ENCODE measurements around the gene CAMTA2.
"Not testable (repeated sequence)": the region's sequence is repeated elsewhere in the genome, so short reads cannot be mapped to it uniquely, and the experiment has no call there.

Gene CAMTA2

GRCh38 chr17:5033352-5034015 is 46.0 kb upstream of the CAMTA2 start:
- peaks cover 41% of the 10 kb centered on the region for H3K27me3 ChIP-seq
- no peaks in the 10 kb centered on the region for H3K36me3 ChIP-seq
- H3K9me3 ChIP-seq, result no peaks in the 10 kb centered on the region
- H3K4me3 ChIP-seq (ENCODE audit: low read depth in 1 of 2, low read length in 1 of 2), result no peak overlapping the region
- no peak overlapping the region for H3K27ac ChIP-seq
- TF ChIP-seq CTCF (IDR thresholded peaks at IDR 0.05), result no peak
- H3K4me1 ChIP-seq (ENCODE audit: control insufficient read depth in 1 of 2, insufficient read depth in 1 of 2, low read depth in 1 of 2, low read length in 1 of 2), result peaks cover 27 to 31% of the 10 kb centered on the region in 2 experiments

GRCh38 chr17:5032865-5033264 is 45.4 kb upstream of the CAMTA2 start:
- no peak for TF ChIP-seq CTCF (IDR thresholded peaks at IDR 0.05)
- Histone ChIP-seq H3K27me3 (peaks cover 41% of the 10 kb centered on the region), H3K27ac (no peak overlapping the region), H3K9me3 (no peaks in the 10 kb centered on the region), H3K4me1 (ENCODE audit: control insufficient read depth in 1 of 2, insufficient read depth in 1 of 2, low read depth in 1 of 2, low read length in 1 of 2) (peaks cover 27 to 31% of the 10 kb centered on the region in 2 experiments), H3K36me3 (no peaks in the 10 kb centered on the region), H3K4me3 (ENCODE audit: low read depth in 1 of 2, low read length in 1 of 2) (no peak overlapping the region)

- H3K27me3 ChIP-seq, result peaks cover 29% of the 10 kb centered on the region
- no peaks in the 10 kb centered on the region for H3K36me3 ChIP-seq
- peak overlapping the region; percentile 58 to 64 for H3K4me3 ChIP-seq (ENCODE audit: low read depth in 1 of 2, low read length in 1 of 2)
- H3K4me1 ChIP-seq (ENCODE audit: control insufficient read depth in 1 of 2, insufficient read depth in 1 of 2, low read depth in 1 of 2, low read length in 1 of 2), result peaks cover 27 to 31% of the 10 kb centered on the region in 2 experiments
- H3K27ac ChIP-seq, result peak overlapping the region; percentile 91
- peak; percentile 91 for TF ChIP-seq CTCF (IDR thresholded peaks at IDR 0.05)
- H3K9me3 ChIP-seq, result no peaks in the 10 kb centered on the region
Measured at GRCh38 chr17:5031365-5032082, 44.0 kb upstream of the CAMTA2 start.

- H3K36me3 ChIP-seq, H3K9me3 ChIP-seq: not testable (repeated sequence)
- H3K4me1 ChIP-seq (ENCODE audit: control insufficient read depth in 1 of 2, insufficient read depth in 1 of 2, low read depth in 1 of 2, low read length in 1 of 2), result peaks cover 27 to 31% of the 10 kb centered on the region in 2 experiments
- H3K4me3 ChIP-seq (ENCODE audit: low read depth in 1 of 2, low read length in 1 of 2), result peak overlapping the region; percentile 58 to 64
- peaks cover 17% of the 10 kb centered on the region for H3K27me3 ChIP-seq
- peak overlapping the region; percentile 91 for H3K27ac ChIP-seq
Measured at GRCh38 chr17:5030168-5030567, 42.7 kb upstream of the CAMTA2 start.

GRCh38 chr17:5027916-5028315 is 40.4 kb upstream of the CAMTA2 start:
- Histone ChIP-seq H3K4me3 (ENCODE audit: low read depth in 1 of 2, low read length in 1 of 2) (no peak overlapping the region), H3K36me3 (peaks cover 15% of the 10 kb centered on the region), H3K4me1 (ENCODE audit: control insufficient read depth in 1 of 2, insufficient read depth in 1 of 2, low read depth in 1 of 2, low read length in 1 of 2) (peaks cover 27 to 31% of the 10 kb centered on the region in 2 experiments), H3K27me3 (no peaks in the 10 kb centered on the region), H3K27ac (no peak overlapping the region), H3K9me3 (no peaks in the 10 kb centered on the region)
- no peak for TF ChIP-seq CTCF (IDR thresholded peaks at IDR 0.05)

- Histone ChIP-seq H3K27ac (no peak overlapping the region), H3K4me1 (ENCODE audit: control insufficient read depth in 1 of 2, insufficient read depth in 1 of 2, low read depth in 1 of 2, low read length in 1 of 2) (peaks cover 27 to 31% of the 10 kb centered on the region in 2 experiments), H3K27me3 (no peaks in the 10 kb centered on the region), H3K4me3 (ENCODE audit: low read depth in 1 of 2, low read length in 1 of 2) (no peak overlapping the region), H3K36me3 (peaks cover 21% of the 10 kb centered on the region), H3K9me3 (no peaks in the 10 kb centered on the region)
- TF ChIP-seq CTCF (IDR thresholded peaks at IDR 0.05), result no peak
Measured at GRCh38 chr17:5027299-5027698, 39.8 kb upstream of the CAMTA2 start.
